Neural progenitor cell (in vitro differentiated cells): ENCODE data around the gene PRKCB. TPM values are rescaled to one million over a fixed set of nuclear protein-coding genes. Genes with fewer than 3 reads are reported as not detected.

Experiments
- DNase-seq: peaks from one replicate; pipeline ENCODE4 v3.0.0-alpha.2; 2016; ENCODE audit warnings: low spot score
- H2AFZ ChIP-seq: fragments of 200-600 bp; sonication (generic); replicated peaks from 2 replicates; pipeline ENCODE4 v1.6.1; 2016; ENCODE audit warnings: antibody characterized with exemption
- H3F3A ChIP-seq: fragments of 200-600 bp; sonication (generic); 2 replicates; pipeline ENCODE4 v1.6.1; 2016; ENCODE audit warnings: antibody characterized with exemption, low read depth
- H3K27ac ChIP-seq: fragments of 200-600 bp; sonication (generic); 2 replicates; pipeline ENCODE4 v1.5.1; 2016; ENCODE audit warnings: mild to moderate bottlenecking
- H3K27me3 ChIP-seq: fragments of 200-600 bp; sonication (generic); 2 replicates; pipeline ENCODE4 v1.6.1; 2016; ENCODE audit warnings: mild to moderate bottlenecking, moderate library complexity
- H3K36me3 ChIP-seq: fragments of 200-600 bp; sonication (generic); 2 replicates; pipeline ENCODE4 v1.5.1; 2016
- H3K4me1 ChIP-seq: fragments of 200-600 bp; sonication (generic); 2 replicates; pipeline ENCODE4 v1.6.1; 2016; ENCODE audit warnings: mixed run types
- H3K4me2 ChIP-seq: fragments of 200-600 bp; sonication (generic); 2 replicates; pipeline ENCODE4 v1.6.1; 2016
- H3K4me3 ChIP-seq: fragments of 200-600 bp; sonication (generic); 2 replicates; pipeline ENCODE4 v1.5.1; 2016
- H3K79me2 ChIP-seq: fragments of 200-600 bp; sonication (generic); 2 replicates; pipeline ENCODE4 v1.6.1; 2016; ENCODE audit warnings: low read depth
- H3K9ac ChIP-seq: fragments of 200-600 bp; sonication (generic); 2 replicates; pipeline ENCODE4 v1.6.1; 2016
- H3K9me3 ChIP-seq: fragments of 200-600 bp; sonication (generic); 2 replicates; pipeline ENCODE4 v1.5.1; 2016; ENCODE audit warnings: low read depth
- H4K20me1 ChIP-seq: fragments of 200-600 bp; sonication (generic); 2 replicates; pipeline ENCODE4 v1.6.1; 2016; ENCODE audit warnings: low read depth
- H3K27ac Mint-ChIP-seq: 3 replicates; pipeline ENCODE4 v1.8.0; 2021; ENCODE audit warnings: mixed read lengths
- H3K27me3 Mint-ChIP-seq: 2 replicates; pipeline ENCODE4 v1.8.0; 2022; ENCODE audit warnings: low read depth, mild to moderate bottlenecking, inconsistent platforms, moderate library complexity, mixed read lengths; ENCODE audit not compliant: insufficient read depth
- H3K36me3 Mint-ChIP-seq: 3 replicates; pipeline ENCODE4 v1.8.0; 2021; ENCODE audit warnings: mixed read lengths
- H3K4me1 Mint-ChIP-seq: 3 replicates; pipeline ENCODE4 v1.8.0; 2021; ENCODE audit warnings: mixed read lengths
- H3K4me3 Mint-ChIP-seq: 3 replicates; pipeline ENCODE4 v1.8.0; 2021; ENCODE audit warnings: mild to moderate bottlenecking, moderate library complexity, mixed read lengths
- H3K9me3 Mint-ChIP-seq: 3 replicates; pipeline ENCODE4 v1.8.0; 2020; ENCODE audit warnings: mixed read lengths
- CTCF ChIP-seq: fragments of 200-600 bp; sonication (generic); IDR thresholded peaks from 2 replicates; pipeline ENCODE4 v1.5.1; 2017; ENCODE audit warnings: antibody characterized with exemption, mild to moderate bottlenecking
- EZH2 ChIP-seq: fragments of 200-600 bp; sonication (generic); IDR thresholded peaks from 2 replicates; pipeline ENCODE4 v1.6.1; 2017; ENCODE audit warnings: antibody characterized with exemption, mild to moderate bottlenecking, moderate library complexity
- EZH2phosphoT487 ChIP-seq: fragments of 200-600 bp; sonication (generic); IDR thresholded peaks from 2 replicates; pipeline ENCODE4 v1.6.1; 2017; ENCODE audit warnings: antibody characterized with exemption
- total RNA-seq: library from RNA; depleted of rRNA; stranded (reverse); fragments of >200 nt; gene quantifications from 2 replicates; pipeline ENCODE4 v1.2.3, GENCODE V29; 2015; ENCODE audit warnings: low replicate concordance

Gene PRKCB
- total RNA-seq, 1 donor from 2014 or later, result 9.5 TPM

- H3K4me1 Mint-ChIP-seq, result peaks cover 50% of the 10 kb centered on the region
- TF ChIP-seq EZH2phosphoT487 (no peak), EZH2 (no peak), CTCF (no peak)
- no peaks in the 10 kb centered on the region for H3K36me3 Mint-ChIP-seq
- DNase-seq, result peak; percentile 81
- Histone ChIP-seq H3K27ac (peak overlapping the region; percentile 72), H3K4me3 (peak overlapping the region; percentile 10), H2AFZ (no peak overlapping the region), H3F3A (peaks cover 22% of the 10 kb centered on the region), H3K9ac (no peak overlapping the region), H3K36me3 (no peaks in the 10 kb centered on the region), H3K4me1 (peaks cover 35% of the 10 kb centered on the region), H3K4me2 (peak overlapping the region; percentile 36), H4K20me1 (peaks cover 4% of the 10 kb centered on the region), H3K9me3 (no peaks in the 10 kb centered on the region), H3K79me2 (no peaks in the 10 kb centered on the region), H3K27me3 (no peaks in the 10 kb centered on the region)
- peak overlapping the region; percentile 22 for H3K4me3 Mint-ChIP-seq
- H3K9me3 Mint-ChIP-seq, result no peaks in the 10 kb centered on the region
- H3K27me3 Mint-ChIP-seq, result peaks cover 6% of the 10 kb centered on the region
- peak overlapping the region; percentile 70 for H3K27ac Mint-ChIP-seq
Observed at GRCh38 chr16:24054741-24055491, 219.1 kb downstream of the PRKCB start.

GRCh38 chr16:24062270-24062817 is 226.6 kb downstream of the PRKCB start:
- Mint-ChIP-seq H3K36me3 (no peaks in the 10 kb centered on the region), H3K4me3 (no peak overlapping the region), H3K9me3 (no peaks in the 10 kb centered on the region), H3K27me3 (no peaks in the 10 kb centered on the region), H3K4me1 (peaks cover 17% of the 10 kb centered on the region), H3K27ac (peak overlapping the region; percentile 47)
- DNase-seq, result no peak
- Histone ChIP-seq H3K4me1 (peaks cover 14% of the 10 kb centered on the region), H3K36me3 (no peaks in the 10 kb centered on the region), H3K27ac (no peak overlapping the region), H3K9me3 (no peaks in the 10 kb centered on the region), H4K20me1 (no peaks in the 10 kb centered on the region), H3F3A (no peaks in the 10 kb centered on the region), H3K4me3 (no peak overlapping the region), H3K4me2 (no peak overlapping the region), H2AFZ (no peak overlapping the region), H3K9ac (no peak overlapping the region), H3K79me2 (no peaks in the 10 kb centered on the region), H3K27me3 (no peaks in the 10 kb centered on the region)
- no peak for TF ChIP-seq EZH2phosphoT487
- TF ChIP-seq CTCF, result no peak
- TF ChIP-seq EZH2, result no peak

- H3K4me2 ChIP-seq, result no peak overlapping the region
- no peak overlapping the region for H2AFZ ChIP-seq
- H3K27ac ChIP-seq, result no peak overlapping the region
- peaks cover 11% of the 10 kb centered on the region for H3K27me3 Mint-ChIP-seq
- H3K4me1 Mint-ChIP-seq, result no peaks in the 10 kb centered on the region
- no peaks in the 10 kb centered on the region for H3K4me1 ChIP-seq
- no peaks in the 10 kb centered on the region for H3K36me3 Mint-ChIP-seq
- no peak overlapping the region for H3K4me3 Mint-ChIP-seq
- H3K27me3 ChIP-seq, result no peaks in the 10 kb centered on the region
- no peak overlapping the region for H3K27ac Mint-ChIP-seq
- no peak overlapping the region for H3K4me3 ChIP-seq
- H3K79me2 ChIP-seq, result no peaks in the 10 kb centered on the region
- no peak for DNase-seq
- no peaks in the 10 kb centered on the region for H4K20me1 ChIP-seq
- no peak overlapping the region for H3K9ac ChIP-seq
- no peaks in the 10 kb centered on the region for H3K9me3 ChIP-seq
- H3K36me3 ChIP-seq, result no peaks in the 10 kb centered on the region
- no peaks in the 10 kb centered on the region for H3F3A ChIP-seq
- no peaks in the 10 kb centered on the region for H3K9me3 Mint-ChIP-seq
- TF ChIP-seq EZH2 (no peak), EZH2phosphoT487 (no peak), CTCF (no peak)
Observed at GRCh38 chr16:24069036-24069590, 233.3 kb downstream of the PRKCB start.
